HL-60 (cell line): ENCODE measurements around the gene SSTR4.

Experiments
- DNase-seq, 2 experiments: peaks; one replicate each; pipeline ENCODE4 v3.0.0-alpha.2; 2010 to 2020; ENCODE audit warnings: low read depth in 1 of 2, low spot score in 1 of 2
- H3K27ac ChIP-seq: fragments of 250-450 bp; sonication (Bioruptor Pico); replicated peaks from 2 replicates; pipeline ENCODE4 v1.5.1; 2020; ENCODE audit warnings: mild to moderate bottlenecking, moderate library complexity
- H3K27me3 ChIP-seq: fragments of 250-450 bp; sonication (Bioruptor Pico); 2 replicates; pipeline ENCODE4 v1.5.1; 2021; ENCODE audit warnings: mild to moderate bottlenecking, moderate library complexity; ENCODE audit not compliant: insufficient read depth, poor library complexity, severe bottlenecking
- H3K4me3 ChIP-seq: replicated peaks from 2 replicates; pipeline ENCODE4 v1.5.1; 2011; ENCODE audit warnings: mild to moderate bottlenecking, control low read depth, low read length; ENCODE audit not compliant: insufficient read depth
- CTCF ChIP-seq: IDR thresholded peaks from one replicate; pipeline ENCODE4 v1.5.1; 2011; ENCODE audit warnings: low read length, control low read depth, inconsistent platforms; ENCODE audit not compliant: insufficient read depth
- GABPA ChIP-seq: IDR thresholded peaks from 2 replicates; pipeline ENCODE4 v1.6.1; 2012; ENCODE audit warnings: low read depth
- POLR2AphosphoS5 ChIP-seq: IDR thresholded peaks from 2 replicates; pipeline ENCODE4 v1.6.1; 2012; ENCODE audit warnings: low read depth
- REST ChIP-seq: IDR thresholded peaks from 2 replicates; pipeline ENCODE4 v1.6.1; 2012; ENCODE audit warnings: low read depth; ENCODE audit not compliant: insufficient replicate concordance
- SPI1 ChIP-seq: IDR thresholded peaks from 2 replicates; pipeline ENCODE4 v1.6.1; 2012; ENCODE audit warnings: low read depth, mild to moderate bottlenecking, borderline replicate concordance

Gene SSTR4

GRCh38 chr20:23010096-23010495, 25.0 kb upstream of the SSTR4 start:
- no peak overlapping the region for H3K4me3 ChIP-seq
- H3K27ac ChIP-seq: no peak overlapping the region
- TF ChIP-seq POLR2AphosphoS5: no peak
- no peak for TF ChIP-seq SPI1
- no peak for TF ChIP-seq REST
- TF ChIP-seq CTCF: no peak
- TF ChIP-seq GABPA: no peak
- DNase-seq: no peak
- H3K27me3 ChIP-seq: no peaks in the 10 kb centered on the region

GRCh38 chr20:23011008-23011721, 23.9 kb upstream of the SSTR4 start:
- no peak for DNase-seq
- TF ChIP-seq CTCF: no peak
- TF ChIP-seq GABPA: no peak
- TF ChIP-seq SPI1: no peak
- no peak for TF ChIP-seq POLR2AphosphoS5
- TF ChIP-seq REST: no peak
- H3K4me3 ChIP-seq: no peak overlapping the region
- no peak overlapping the region for H3K27ac ChIP-seq
- H3K27me3 ChIP-seq: no peaks in the 10 kb centered on the region

GRCh38 chr20:23013429-23013828, 21.7 kb upstream of the SSTR4 start:
- TF ChIP-seq SPI1 (no peak), POLR2AphosphoS5 (no peak), GABPA (no peak), REST (no peak), CTCF (no peak)
- H3K27ac ChIP-seq: no peak overlapping the region
- H3K4me3 ChIP-seq: no peak overlapping the region
- no peaks in the 10 kb centered on the region for H3K27me3 ChIP-seq
- DNase-seq: no peak
